Tibial nerve (tissue), 3 donors: ENCODE data around the gene LTBP3.

ENCODE experiments used
- CTCF ChIP-seq, 5 experiments: fragments of 200-600 bp in 3 of 5; fragments of 450-650 bp in 2 of 5; sonication (generic) in 3 of 5; IDR thresholded peaks; one replicate each; pipeline ENCODE4 v1.5.1; 2016 to 2019; ENCODE audit warnings: antibody characterized with exemption in 5 of 5, mild to moderate bottlenecking in 3 of 5, moderate library complexity in 2 of 5
- POLR2A ChIP-seq, 2 donors: fragments of 450-650 bp; IDR thresholded peaks; one replicate each; pipeline ENCODE4 v1.6.1; 2017; ENCODE audit warnings: antibody characterized with exemption in 2 of 2, mild to moderate bottlenecking in 2 of 2, moderate library complexity in 2 of 2

- peak in 2 of 5 experiments; percentile 49 to 56 for TF ChIP-seq CTCF (IDR thresholded peaks at IDR 0.05)
- TF ChIP-seq POLR2A (IDR thresholded peaks at IDR 0.05): no peak
Observed at GRCh38 chr11:65541093-65541982, 16.8 kb downstream of the LTBP3 start.
